Right lobe of liver (tissue), 4 donors: ENCODE results near the gene CCL14.

Source experiments
- CTCF ChIP-seq, 4 donors: fragments of 200-600 bp in 3 of 4; fragments of 450-650 bp in 1 of 4; IDR thresholded peaks; one replicate each; pipeline versions ENCODE4 v1.5.1 to v1.8.0; 2016 to 2022; ENCODE audit warnings: antibody characterized with exemption in 4 of 4, mild to moderate bottlenecking in 2 of 4
- POLR2A ChIP-seq: fragments of 450-650 bp; IDR thresholded peaks from one replicate; pipeline ENCODE4 v1.6.1; 2017; ENCODE audit warnings: antibody characterized with exemption, mild to moderate bottlenecking
- donor health status: DM: no; HTN: no; CAD: no.
- donor health status: DM: no; HTN: no; CAD: no.
- donor health status: DM: no; HTN: yes; CAD: no.

GRCh38 chr17:35978346-35978745 lies 8.2 kb downstream of the CCL14 start:
- no peak for TF ChIP-seq CTCF (IDR thresholded peaks at IDR 0.05)
- no peak for TF ChIP-seq POLR2A
